BJ (cell line): ENCODE data around the gene EBI3. TPM values are rescaled to one million over a fixed set of nuclear protein-coding genes. Genes with fewer than 3 reads are reported as not detected.
"Not testable (repeated sequence)": the region's sequence is repeated elsewhere in the genome, so short reads cannot be mapped to it uniquely, and the experiment has no call there.

Experiments
- CTCF ChIA-PET: fragments of 350-600 bp; formaldehyde crosslinking; extraction: SDS; loops from one replicate; lab custom pipeline; 2021; ENCODE audit warnings: antibody characterized with exemption, inconsistent platforms; lab: Yijun Ruan, JAX
- POLR2A ChIA-PET: fragments of 300-600 bp; sonication (Branson Sonifier 250); formaldehyde crosslinking; extraction: SDS; loops from one replicate; lab custom pipeline; 2021; ENCODE audit warnings: antibody characterized with exemption; lab: Charles Lee
- DNase-seq: peaks from one replicate; pipeline ENCODE4 v3.0.0-alpha.2; 2011; ENCODE audit warnings: low read depth
- H3K27me3 ChIP-seq: 2 replicates; pipeline ENCODE4 v1.6.0; 2011; ENCODE audit warnings: low read length; ENCODE audit not compliant: control insufficient read depth, insufficient read depth
- H3K36me3 ChIP-seq: 2 replicates; pipeline ENCODE4 v1.5.1; 2011; ENCODE audit warnings: low read length; ENCODE audit not compliant: control insufficient read depth, insufficient read depth
- H3K4me3 ChIP-seq: 2 replicates; pipeline ENCODE4 v1.5.1; 2011; ENCODE audit warnings: low read depth, mild to moderate bottlenecking, control low read depth, low read length
- polyA plus RNA-seq: library from polyadenylated mRNA; depleted of rRNA; stranded (reverse); fragments of >200 nt; gene quantifications from 2 replicates; pipeline ENCODE4 v1.2.3, GENCODE V29; 2011; rRNA removed
- TF ChIP-seq, protein P1 (sequence below): IDR thresholded peaks from 2 replicates; pipeline ENCODE4 v1.5.1; 2011; ENCODE audit warnings: low read depth, mild to moderate bottlenecking, control low read depth, inconsistent platforms, low read length, moderate library complexity; ENCODE audit not compliant: insufficient read depth

Gene EBI3
- polyA plus RNA-seq, 1 experiment, result 1.2 TPM

- Histone ChIP-seq H3K4me3 (no peak overlapping the region), H3K36me3 (no peaks in the 10 kb centered on the region), H3K27me3 (peaks cover 24% of the 10 kb centered on the region)
- TF ChIP-seq, protein P1, sequence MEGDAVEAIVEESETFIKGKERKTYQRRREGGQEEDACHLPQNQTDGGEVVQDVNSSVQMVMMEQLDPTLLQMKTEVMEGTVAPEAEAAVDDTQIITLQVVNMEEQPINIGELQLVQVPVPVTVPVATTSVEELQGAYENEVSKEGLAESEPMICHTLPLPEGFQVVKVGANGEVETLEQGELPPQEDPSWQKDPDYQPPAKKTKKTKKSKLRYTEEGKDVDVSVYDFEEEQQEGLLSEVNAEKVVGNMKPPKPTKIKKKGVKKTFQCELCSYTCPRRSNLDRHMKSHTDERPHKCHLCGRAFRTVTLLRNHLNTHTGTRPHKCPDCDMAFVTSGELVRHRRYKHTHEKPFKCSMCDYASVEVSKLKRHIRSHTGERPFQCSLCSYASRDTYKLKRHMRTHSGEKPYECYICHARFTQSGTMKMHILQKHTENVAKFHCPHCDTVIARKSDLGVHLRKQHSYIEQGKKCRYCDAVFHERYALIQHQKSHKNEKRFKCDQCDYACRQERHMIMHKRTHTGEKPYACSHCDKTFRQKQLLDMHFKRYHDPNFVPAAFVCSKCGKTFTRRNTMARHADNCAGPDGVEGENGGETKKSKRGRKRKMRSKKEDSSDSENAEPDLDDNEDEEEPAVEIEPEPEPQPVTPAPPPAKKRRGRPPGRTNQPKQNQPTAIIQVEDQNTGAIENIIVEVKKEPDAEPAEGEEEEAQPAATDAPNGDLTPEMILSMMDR, result no peak
- no peak for DNase-seq
- ChIA-PET CTCF (interaction anchor here (1.2 kb wide), 1 partner anchor 73 kb away, joined by 4 read pairs; no protein-coding TSS in a partner anchor), POLR2A (no interaction called here)
These were observed 50.5 kb downstream of the EBI3 start for GRCh38 chr19:4279530-4280422.

DNA sequence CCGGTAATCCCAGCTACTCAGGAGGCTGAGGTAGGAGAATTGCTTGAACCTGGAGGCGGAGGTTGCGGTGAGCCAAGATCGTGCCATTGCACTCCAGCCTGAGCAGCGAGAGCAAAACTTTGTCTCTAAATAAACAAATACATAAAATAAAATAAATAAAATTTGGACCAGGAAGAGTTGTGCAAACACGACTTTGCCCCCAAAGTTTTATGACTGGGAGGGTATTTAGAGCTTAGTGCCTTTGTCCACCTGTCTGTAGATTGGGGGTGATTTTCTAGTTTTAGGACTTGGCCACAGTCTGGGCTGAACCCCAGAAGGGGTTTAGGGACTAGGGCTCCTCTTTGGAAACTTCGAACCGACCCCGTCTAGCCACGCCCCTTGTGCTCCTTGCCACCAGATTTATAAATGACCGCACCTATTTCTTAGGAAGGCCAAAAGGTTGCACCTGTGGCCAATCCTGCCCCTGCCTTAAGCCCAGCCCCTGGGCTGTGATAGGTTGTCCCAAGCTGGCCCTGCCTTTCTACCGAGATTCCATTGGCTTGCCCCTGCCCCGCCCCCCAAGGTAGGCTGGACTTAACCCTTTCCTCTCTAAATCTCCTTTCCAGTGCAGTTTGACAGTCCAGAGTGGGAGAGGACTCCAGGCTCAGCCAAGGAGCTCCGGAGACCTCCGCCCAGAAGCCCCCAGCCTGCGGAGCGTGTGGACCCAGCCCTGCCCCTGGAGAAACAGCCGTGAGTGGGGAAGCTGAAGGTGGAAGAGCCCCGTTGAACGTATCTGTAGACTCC is 55.0 kb downstream of the EBI3 start:
- no peaks in the 10 kb centered on the region for H3K36me3 ChIP-seq
- no peak for DNase-seq
- ChIA-PET CTCF (interaction anchor here (1.7 kb wide), 1 partner anchor 68 kb away, joined by 5 read pairs; no protein-coding TSS in a partner anchor), POLR2A (no interaction called here)
- H3K27me3 ChIP-seq, result peaks cover 17% of the 10 kb centered on the region
- no peak overlapping the region for H3K4me3 ChIP-seq
- TF ChIP-seq, protein P1, result no peak

GRCh38 chr19:4284974-4285373 is 55.7 kb downstream of the EBI3 start:
- H3K4me3 ChIP-seq, result no peak overlapping the region
- H3K27me3 ChIP-seq, result peaks cover 12% of the 10 kb centered on the region
- ChIA-PET CTCF (interaction anchor here (1.7 kb wide), 1 partner anchor 68 kb away, joined by 5 read pairs; no protein-coding TSS in a partner anchor), POLR2A (no interaction called here)
- TF ChIP-seq, protein P1, result no peak
- H3K36me3 ChIP-seq, result no peaks in the 10 kb centered on the region
- no peak for DNase-seq

DNA sequence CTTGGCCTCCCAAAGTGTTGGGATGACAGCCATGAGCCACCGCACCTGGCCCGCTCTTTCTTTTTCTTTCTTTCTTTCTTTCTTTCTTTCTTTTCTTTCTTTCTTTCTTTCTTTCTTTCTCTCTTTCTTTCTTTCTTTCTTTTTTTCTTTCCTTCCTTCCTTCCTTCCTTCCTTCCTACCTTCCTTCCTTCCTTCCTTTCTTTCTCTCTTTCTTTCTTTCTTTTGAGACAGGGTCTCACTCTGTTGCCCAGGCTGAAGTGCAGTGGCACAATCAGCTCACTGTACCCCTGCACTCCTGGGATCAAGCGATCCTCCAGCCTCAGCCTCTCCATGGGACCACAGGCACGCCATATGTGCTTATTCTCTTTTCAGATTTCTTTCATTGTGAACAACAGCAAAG is 56.8 kb downstream of the EBI3 start:
- H3K36me3 ChIP-seq, H3K4me3 ChIP-seq, H3K27me3 ChIP-seq, CTCF ChIA-PET, POLR2A ChIA-PET, DNase-seq: not testable (repeated sequence)

Other genes with a start within 250 kb of the EBI3 start
- 1,661 and 2,469 TPM in 2 replicates for gene EEF2, start 244.1 kb upstream of the EBI3 start, polyA plus RNA-seq
- gene PIAS4, start 221.8 kb upstream of the EBI3 start, polyA plus RNA-seq, result 10.9 and 18.2 TPM in 2 replicates
- gene ZBTB7A, start 162.6 kb upstream of the EBI3 start, polyA plus RNA-seq, result 4.2 and 7.5 TPM in 2 replicates
- 76.9 and 143 TPM in 2 replicates for gene MAP2K2, start 105.4 kb upstream of the EBI3 start, polyA plus RNA-seq
- not detected in 2 replicates for gene CREB3L3, start 75.9 kb upstream of the EBI3 start, polyA plus RNA-seq
- gene SIRT6, start 47.0 kb upstream of the EBI3 start, polyA plus RNA-seq, result 14.6 and 22.3 TPM in 2 replicates
- 0.22 and 0.25 TPM in 2 replicates for gene ANKRD24, start 46.8 kb upstream of the EBI3 start, polyA plus RNA-seq
- 12.4 and 14.5 TPM in 2 replicates for gene YJU2, start 17.6 kb downstream of the EBI3 start, polyA plus RNA-seq
- gene SHD, start 49.7 kb downstream of the EBI3 start, polyA plus RNA-seq, result not detected in 2 replicates
- gene TMIGD2, start 72.9 kb downstream of the EBI3 start, polyA plus RNA-seq, result not detected in 2 replicates
- 3.9 and 11.9 TPM in 2 replicates for gene FSD1, start 75.1 kb downstream of the EBI3 start, polyA plus RNA-seq
- gene STAP2, start 109.3 kb downstream of the EBI3 start, polyA plus RNA-seq, result 5.6 and 7.8 TPM in 2 replicates
- 4.9 and 5.3 TPM in 2 replicates for gene MPND, start 114.0 kb downstream of the EBI3 start, polyA plus RNA-seq
- gene SH3GL1, start 171.0 kb downstream of the EBI3 start, polyA plus RNA-seq, result 52.2 and 89.4 TPM in 2 replicates
- 6.3 and 11.4 TPM in 2 replicates for gene CHAF1A, start 173.1 kb downstream of the EBI3 start, polyA plus RNA-seq
- 85.5 and 127 TPM in 2 replicates for gene UBXN6, start 228.3 kb downstream of the EBI3 start, polyA plus RNA-seq
- gene HDGFL2, start 242.8 kb downstream of the EBI3 start, polyA plus RNA-seq, result 23.8 and 26.0 TPM in 2 replicates